Activated CD8-positive, alpha-beta T cell treated with anti-CD3 and anti-CD28 coated beads for 36 hours (primary cell): Measurements from ENCODE around the gene COPS3. TPM values are rescaled to one million over a fixed set of nuclear protein-coding genes. Genes with fewer than 3 reads are reported as not detected.

Experiments
- ATAC-seq: fragments of 200-7000 bp; cut with Tn5 transposase; one replicate; pipeline ENCODE4 v1.10.0; 2021; ENCODE audit warnings: mild to moderate bottlenecking, moderate library complexity
- CTCF ChIA-PET: fragments of 350-600 bp; sonication (Branson Sonifier 250); formaldehyde crosslinking; loops from one replicate; lab custom pipeline; 2021; ENCODE audit warnings: antibody characterized with exemption; lab: Charles Lee
- POLR2A ChIA-PET: fragments of 350-600 bp; sonication (Branson Sonifier 250); formaldehyde crosslinking; loops from one replicate; lab custom pipeline; 2021; ENCODE audit warnings: antibody characterized with exemption; lab: Charles Lee
- DNase-seq: peaks from one replicate; pipeline ENCODE4 v3.0.0-alpha.2; 2020
- H3K27ac Mint-ChIP-seq: one replicate; pipeline ENCODE4 v1.8.0; 2021; ENCODE audit warnings: mild to moderate bottlenecking, mixed read lengths
- H3K27me3 Mint-ChIP-seq: one replicate; pipeline ENCODE4 v1.8.0; 2021; ENCODE audit warnings: mixed read lengths
- H3K36me3 Mint-ChIP-seq: one replicate; pipeline ENCODE4 v1.8.0; 2021; ENCODE audit warnings: low read depth, mixed read lengths
- H3K4me1 Mint-ChIP-seq: one replicate; pipeline ENCODE4 v1.8.0; 2021; ENCODE audit warnings: low read depth, mixed read lengths
- H3K4me3 Mint-ChIP-seq: one replicate; pipeline ENCODE4 v1.8.0; 2021; ENCODE audit warnings: mild to moderate bottlenecking, moderate library complexity, mixed read lengths
- H3K9me3 Mint-ChIP-seq: one replicate; pipeline ENCODE4 v1.8.0; 2021; ENCODE audit warnings: mixed read lengths
- intact Hi-C: fragments of 100-400 bp; cut with micrococcal nuclease; formaldehyde crosslinking; loops from one replicate; pipeline ENCODE4 v1.10.0; 2022
- total RNA-seq, 2 experiments: library from RNA; stranded (reverse); gene quantifications; one replicate each; pipeline ENCODE4 v1.2.3, GENCODE V29; 2021
- TF ChIP-seq, protein P1 (sequence below): fragments of 200-600 bp; IDR thresholded peaks from one replicate; pipeline ENCODE4 v1.8.0; 2022; ENCODE audit warnings: antibody characterized with exemption, mild to moderate bottlenecking

Gene COPS3
- total RNA-seq, 2 experiments from 2014 or later = 91.1 to 99.8 TPM

DNA sequence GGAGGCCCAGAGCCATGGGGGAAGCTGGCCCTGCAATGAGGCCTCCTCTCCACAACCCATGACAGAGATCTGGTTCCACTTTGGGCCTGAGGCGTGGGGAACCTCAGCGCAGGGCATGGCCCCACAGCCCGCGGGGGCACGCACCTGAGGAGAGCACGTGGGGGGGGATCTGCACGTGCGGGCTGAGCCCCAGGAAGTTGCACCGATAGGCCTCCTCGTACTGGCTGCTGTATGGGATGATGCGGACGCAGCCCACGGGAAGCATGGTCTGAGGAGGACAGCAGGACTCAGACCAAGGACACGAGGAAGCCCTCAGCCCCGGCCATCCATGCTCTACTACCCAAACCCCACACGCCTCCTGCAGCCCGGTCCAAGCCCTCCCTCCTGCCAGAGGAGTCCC is 64.8 kb downstream of the COPS3 start:
- no peaks in the 10 kb centered on the region for H3K4me1 Mint-ChIP-seq
- no peak overlapping the region for H3K27ac Mint-ChIP-seq
- H3K36me3 Mint-ChIP-seq = peaks cover 16% of the 10 kb centered on the region
- POLR2A ChIA-PET = interaction anchor here (2.3 kb wide), 1 partner anchor 20 kb away, joined by 6 read pairs; the partner anchor contains the start of gene FLCN
- H3K4me3 Mint-ChIP-seq = no peak overlapping the region
- intact Hi-C loops = no loop called here
- H3K9me3 Mint-ChIP-seq = no peaks in the 10 kb centered on the region
- TF ChIP-seq, protein P1, sequence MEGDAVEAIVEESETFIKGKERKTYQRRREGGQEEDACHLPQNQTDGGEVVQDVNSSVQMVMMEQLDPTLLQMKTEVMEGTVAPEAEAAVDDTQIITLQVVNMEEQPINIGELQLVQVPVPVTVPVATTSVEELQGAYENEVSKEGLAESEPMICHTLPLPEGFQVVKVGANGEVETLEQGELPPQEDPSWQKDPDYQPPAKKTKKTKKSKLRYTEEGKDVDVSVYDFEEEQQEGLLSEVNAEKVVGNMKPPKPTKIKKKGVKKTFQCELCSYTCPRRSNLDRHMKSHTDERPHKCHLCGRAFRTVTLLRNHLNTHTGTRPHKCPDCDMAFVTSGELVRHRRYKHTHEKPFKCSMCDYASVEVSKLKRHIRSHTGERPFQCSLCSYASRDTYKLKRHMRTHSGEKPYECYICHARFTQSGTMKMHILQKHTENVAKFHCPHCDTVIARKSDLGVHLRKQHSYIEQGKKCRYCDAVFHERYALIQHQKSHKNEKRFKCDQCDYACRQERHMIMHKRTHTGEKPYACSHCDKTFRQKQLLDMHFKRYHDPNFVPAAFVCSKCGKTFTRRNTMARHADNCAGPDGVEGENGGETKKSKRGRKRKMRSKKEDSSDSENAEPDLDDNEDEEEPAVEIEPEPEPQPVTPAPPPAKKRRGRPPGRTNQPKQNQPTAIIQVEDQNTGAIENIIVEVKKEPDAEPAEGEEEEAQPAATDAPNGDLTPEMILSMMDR = no peak
- ATAC-seq (no peak), DNase-seq (no peak)
- no peaks in the 10 kb centered on the region for H3K27me3 Mint-ChIP-seq
- CTCF ChIA-PET = no interaction called here

DNA sequence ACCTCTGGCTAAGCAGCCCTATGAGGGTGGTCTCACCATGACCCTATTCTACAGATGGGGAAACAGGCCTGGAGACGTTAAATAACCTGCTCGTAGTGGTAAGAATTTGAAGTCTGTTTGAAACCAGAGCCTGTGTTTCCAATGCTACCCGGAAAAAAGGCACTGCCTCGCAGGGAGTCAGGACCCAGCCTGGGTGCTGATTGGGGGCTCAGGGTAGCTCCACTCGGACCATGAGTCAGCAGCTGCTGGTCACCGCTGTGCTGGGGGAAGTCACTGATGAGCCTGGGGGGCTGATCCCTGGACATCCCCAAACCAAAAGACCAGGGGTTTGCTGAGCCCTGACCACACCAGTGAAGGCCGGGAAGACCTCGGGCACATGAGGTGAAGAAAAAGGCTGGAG is 65.5 kb downstream of the COPS3 start:
- POLR2A ChIA-PET = interaction anchor here (0.9 kb wide), 1 partner anchor 11 kb away, joined by 3 read pairs; no protein-coding TSS in a partner anchor
- H3K27ac Mint-ChIP-seq = no peak overlapping the region

DNA sequence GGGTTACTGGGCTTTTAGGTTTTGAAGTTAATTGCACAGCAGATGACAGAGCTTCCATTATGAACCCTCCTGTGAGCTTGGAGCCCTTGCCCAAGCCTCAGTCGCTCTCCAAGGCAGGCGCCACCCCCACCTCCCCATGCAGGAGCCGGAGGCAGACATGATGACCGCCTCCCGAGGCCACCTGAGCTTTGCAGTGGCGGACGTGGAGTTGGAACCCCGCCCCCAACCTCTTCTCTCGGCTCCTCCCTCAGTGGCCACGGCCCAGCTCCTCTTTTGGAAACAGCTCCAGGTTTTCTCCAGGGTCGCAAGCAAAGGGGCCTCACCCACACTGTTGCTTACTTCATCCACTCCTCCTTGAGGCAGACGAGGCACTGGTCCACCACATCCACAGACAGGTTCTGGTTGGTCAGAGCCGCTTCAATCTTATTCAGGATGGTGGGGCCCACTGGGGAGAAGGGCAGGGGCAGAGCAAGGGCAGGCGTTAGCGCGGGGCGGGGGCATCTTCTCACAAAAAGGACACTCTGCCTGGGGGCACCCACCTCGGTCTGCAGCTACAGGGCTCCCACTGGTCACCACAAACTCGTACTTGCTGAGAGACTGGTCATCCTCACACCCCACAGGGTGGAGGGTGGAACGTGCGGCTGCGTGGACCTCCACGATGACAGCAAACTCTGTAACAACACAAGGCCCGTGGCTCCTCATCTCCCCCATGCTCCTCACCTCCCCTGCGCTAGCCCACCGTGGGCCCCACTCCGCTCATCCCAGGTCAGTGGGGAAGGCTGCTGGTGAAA is 66.2 kb downstream of the COPS3 start:
- H3K4me3 Mint-ChIP-seq = no peak overlapping the region
- no peaks in the 10 kb centered on the region for H3K9me3 Mint-ChIP-seq
- no peak for DNase-seq
- ChIA-PET POLR2A (interaction anchor here (0.9 kb wide), 1 partner anchor 12 kb away, joined by 3 read pairs; no protein-coding TSS in a partner anchor), CTCF (no interaction called here)
- H3K27me3 Mint-ChIP-seq = no peaks in the 10 kb centered on the region
- H3K36me3 Mint-ChIP-seq = peaks cover 13% of the 10 kb centered on the region
- intact Hi-C loops = no loop called here
- no peak for ATAC-seq
- H3K4me1 Mint-ChIP-seq = no peaks in the 10 kb centered on the region
- TF ChIP-seq, protein P1 = no peak
- H3K27ac Mint-ChIP-seq = no peak overlapping the region

More for the DNA sequence above, 65.5 kb downstream of the COPS3 start:
- H3K9me3 Mint-ChIP-seq = no peaks in the 10 kb centered on the region
- DNase-seq = no peak
- no peaks in the 10 kb centered on the region for H3K27me3 Mint-ChIP-seq
- no peak overlapping the region for H3K4me3 Mint-ChIP-seq
- intact Hi-C loops = no loop called here
- no peaks in the 10 kb centered on the region for H3K4me1 Mint-ChIP-seq
- TF ChIP-seq, protein P1 = no peak
- no peak for ATAC-seq
- peaks cover 13% of the 10 kb centered on the region for H3K36me3 Mint-ChIP-seq
- CTCF ChIA-PET = no interaction called here

DNA sequence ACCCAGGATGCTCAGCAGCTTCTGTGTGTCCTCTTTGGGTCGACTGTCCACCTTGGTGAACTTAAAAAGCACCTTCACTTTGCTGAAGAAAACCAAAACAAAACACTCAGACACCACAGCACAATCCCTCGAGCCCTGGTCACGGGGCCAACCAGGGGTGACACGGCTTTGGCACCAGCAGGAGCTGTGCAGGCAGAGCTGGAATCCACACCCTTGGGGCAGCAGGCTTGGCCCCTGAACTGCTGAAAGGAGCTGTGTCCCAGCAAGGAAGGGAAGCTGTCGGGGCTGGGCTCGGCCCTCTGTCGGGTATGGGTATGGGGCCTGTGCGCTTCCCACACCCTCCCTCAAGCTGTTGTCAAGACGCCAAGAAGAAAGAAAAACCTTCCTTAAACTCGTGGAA is 67.3 kb downstream of the COPS3 start:
- ATAC-seq (no peak), DNase-seq (no peak)
- TF ChIP-seq, protein P1 = no peak
- POLR2A ChIA-PET = interaction anchor here (0.5 to 1.1 kb wide), 3 partner anchors 136 to 419 kb away, joined by 3 read pairs; no protein-coding TSS in a partner anchor
- Mint-ChIP-seq H3K4me3 (no peak overlapping the region), H3K9me3 (no peaks in the 10 kb centered on the region), H3K27ac (no peak overlapping the region), H3K27me3 (no peaks in the 10 kb centered on the region), H3K36me3 (peaks cover 11% of the 10 kb centered on the region), H3K4me1 (no peaks in the 10 kb centered on the region)
- CTCF ChIA-PET = interaction anchor here (1.8 kb wide), 1 partner anchor 222 kb away, joined by 3 read pairs; no protein-coding TSS in a partner anchor
- intact Hi-C loops = no loop called here

DNA sequence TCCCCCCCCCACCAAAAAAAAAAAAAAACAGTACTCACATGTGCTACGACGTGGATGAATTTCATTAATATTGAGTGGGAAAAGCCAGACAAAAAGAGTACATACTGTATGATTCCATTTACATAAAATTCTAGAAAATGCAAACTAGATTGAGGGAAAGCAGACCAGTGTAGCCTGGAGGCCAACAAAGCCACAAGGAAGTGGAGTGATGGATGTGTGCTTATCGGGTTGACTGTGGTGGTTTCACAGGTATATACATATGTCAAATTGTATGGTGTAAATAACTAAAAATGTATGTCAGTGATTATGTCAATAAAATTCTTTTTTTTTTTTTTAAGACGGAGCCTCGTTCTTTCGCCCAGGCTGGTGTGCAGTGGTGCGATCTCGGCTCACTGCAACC is 73.0 kb downstream of the COPS3 start:
- ATAC-seq (no peak), DNase-seq (no peak)
- Mint-ChIP-seq H3K4me3 (no peak overlapping the region), H3K27ac (no peak overlapping the region), H3K9me3 (no peaks in the 10 kb centered on the region), H3K27me3 (no peaks in the 10 kb centered on the region), H3K4me1 (peaks cover 24% of the 10 kb centered on the region), H3K36me3 (peaks cover 13% of the 10 kb centered on the region)
- ChIA-PET CTCF (interaction anchor here (0.7 to 1.4 kb wide), 3 partner anchors 62 to 66 kb away, joined by 3 to 4 read pairs (median 3); no protein-coding TSS in a partner anchor), POLR2A (interaction anchor here (0.6 to 3.2 kb wide), 2 partner anchors 28 to 174 kb away, joined by 3 to 11 read pairs; no protein-coding TSS in a partner anchor)
- TF ChIP-seq, protein P1 = no peak
- intact Hi-C loops = no loop called here
